ENCODE data around the gene PTPRT. TPM values are rescaled to one million over a fixed set of nuclear protein-coding genes. Genes with fewer than 3 reads are reported as not detected.

Gene PTPRT
- total RNA-seq, 2 experiments from 2014 or later = not detected

DNA sequence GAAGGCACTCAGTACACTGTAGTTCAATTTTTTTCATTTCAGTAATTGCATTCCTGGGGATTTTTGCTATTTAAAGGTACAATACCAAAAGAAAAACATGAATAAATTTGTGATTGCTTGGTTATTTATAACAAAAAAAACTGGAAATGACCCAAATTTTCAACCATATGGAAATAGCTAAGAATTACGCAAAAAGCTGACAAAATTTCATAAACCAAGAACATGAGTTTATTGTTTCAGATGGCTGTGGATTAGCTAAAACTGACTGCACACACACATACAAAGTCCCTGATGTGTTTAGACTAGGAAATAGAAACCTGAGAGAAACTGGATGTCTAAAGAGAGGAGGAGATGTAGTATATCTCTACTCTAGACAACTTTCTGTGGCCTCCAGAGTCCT, 853.1 kb downstream of the PTPRT start:
- Mint-ChIP-seq H3K27ac (no peak overlapping the region), H3K27me3 (ENCODE audit: low read depth) (no peaks in the 10 kb centered on the region), H3K9me3 (ENCODE audit: insufficient read depth) (no peaks in the 10 kb centered on the region), H3K4me1 (ENCODE audit: low read depth) (no peaks in the 10 kb centered on the region), H3K36me3 (ENCODE audit: low read depth) (no peaks in the 10 kb centered on the region), H3K4me3 (no peak overlapping the region)
- DNase-seq (no peak), ATAC-seq (no peak)
- ChIA-PET POLR2A (no interaction called here), CTCF (no interaction called here)

DNA sequence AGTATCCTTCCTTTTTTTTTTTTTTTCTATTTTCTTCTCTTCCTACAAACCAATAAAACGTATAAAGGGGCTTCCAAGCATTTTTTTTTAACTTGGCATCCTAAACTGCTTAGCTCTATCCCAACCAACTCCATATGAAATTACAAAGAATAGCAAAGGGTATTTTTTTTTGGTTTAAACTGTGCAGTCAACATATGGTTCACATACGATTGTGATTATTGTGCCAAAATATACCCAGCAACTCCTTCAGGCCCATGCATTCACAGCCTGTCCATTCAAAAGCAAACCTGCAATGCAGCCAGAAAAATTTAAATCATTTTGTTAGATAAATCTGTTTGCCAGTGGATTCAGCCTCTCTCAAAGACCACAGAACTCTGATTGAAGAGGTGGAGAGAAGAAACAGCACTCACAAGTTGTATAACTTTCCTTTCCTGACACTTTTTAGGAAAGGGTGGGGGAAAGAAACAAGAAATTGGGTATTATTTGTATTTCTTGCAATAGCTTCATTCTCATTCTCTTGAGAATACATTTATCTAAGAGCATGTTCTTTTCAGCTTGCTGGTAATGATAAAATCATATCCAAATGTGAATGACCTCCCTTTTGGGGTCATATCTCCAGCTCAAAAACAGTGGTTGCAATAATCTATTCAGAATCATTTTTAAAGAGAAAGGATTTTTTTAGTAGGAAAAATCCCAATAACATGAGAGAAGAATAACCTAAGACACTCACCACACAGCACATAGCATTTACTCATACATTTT, 870.3 kb downstream of the PTPRT start:
- no peak overlapping the region for H3K27ac Mint-ChIP-seq
- no peak for ATAC-seq
- H3K27me3 Mint-ChIP-seq (ENCODE audit: low read depth) = no peaks in the 10 kb centered on the region
- no peaks in the 10 kb centered on the region for H3K9me3 Mint-ChIP-seq (ENCODE audit: insufficient read depth)
- ChIA-PET CTCF (no interaction called here), POLR2A (no interaction called here)
- H3K4me1 Mint-ChIP-seq (ENCODE audit: low read depth) = no peaks in the 10 kb centered on the region
- DNase-seq = no peak
- H3K36me3 Mint-ChIP-seq (ENCODE audit: low read depth) = no peaks in the 10 kb centered on the region
- H3K4me3 Mint-ChIP-seq = no peak overlapping the region

DNA sequence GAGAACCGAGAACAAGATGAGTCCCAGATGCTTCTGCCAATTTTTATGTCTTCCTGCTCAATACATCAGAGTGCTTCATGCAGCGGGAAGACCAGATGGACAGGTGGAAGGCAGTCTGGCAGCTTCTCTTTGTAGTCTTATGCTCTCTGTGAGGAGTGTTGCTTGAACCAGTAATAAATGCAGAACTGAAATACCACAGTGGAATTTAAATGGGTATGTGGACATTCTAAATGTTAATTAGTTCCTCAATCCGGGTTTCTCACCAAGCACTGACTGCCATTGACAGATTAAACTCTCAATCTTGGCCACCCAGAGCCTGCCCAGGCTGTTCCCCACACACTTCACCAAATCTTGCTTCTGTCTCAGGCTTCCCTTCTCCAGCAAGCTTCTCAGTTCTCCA, 876.0 kb downstream of the PTPRT start:
- H3K4me3 Mint-ChIP-seq = no peak overlapping the region
- H3K9me3 Mint-ChIP-seq (ENCODE audit: insufficient read depth) = no peaks in the 10 kb centered on the region
- H3K27me3 Mint-ChIP-seq (ENCODE audit: low read depth) = no peaks in the 10 kb centered on the region
- POLR2A ChIA-PET = no interaction called here
- H3K27ac Mint-ChIP-seq = no peak overlapping the region
- DNase-seq (no peak), ATAC-seq (no peak)
- CTCF ChIA-PET = no interaction called here
- H3K4me1 Mint-ChIP-seq (ENCODE audit: low read depth) = no peaks in the 10 kb centered on the region
- H3K36me3 Mint-ChIP-seq (ENCODE audit: low read depth) = no peaks in the 10 kb centered on the region

DNA sequence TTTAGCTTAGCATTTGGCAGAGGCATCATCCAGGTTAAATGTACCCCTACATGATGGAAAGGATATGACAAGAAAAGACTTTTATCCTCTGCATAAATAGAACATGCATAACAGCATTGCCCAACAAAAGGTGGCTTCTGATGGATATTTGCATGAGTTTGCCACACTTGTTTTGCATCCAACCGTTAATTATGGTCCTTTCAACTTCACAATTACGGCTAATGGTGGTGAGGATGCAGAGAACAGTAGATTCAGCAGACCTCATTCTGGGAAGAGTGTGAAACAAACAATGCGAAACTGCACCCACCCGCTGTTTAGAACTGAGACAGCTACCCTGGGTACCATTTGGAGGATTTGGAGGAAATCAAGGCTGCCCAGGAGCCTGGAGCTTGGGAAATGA, 880.7 kb downstream of the PTPRT start:
- no peaks in the 10 kb centered on the region for H3K27me3 Mint-ChIP-seq (ENCODE audit: low read depth)
- H3K27ac Mint-ChIP-seq = no peak overlapping the region
- H3K9me3 Mint-ChIP-seq (ENCODE audit: insufficient read depth) = no peaks in the 10 kb centered on the region
- H3K4me3 Mint-ChIP-seq = no peak overlapping the region
- CTCF ChIA-PET = no interaction called here
- POLR2A ChIA-PET = no interaction called here
- no peaks in the 10 kb centered on the region for H3K36me3 Mint-ChIP-seq (ENCODE audit: low read depth)
- no peaks in the 10 kb centered on the region for H3K4me1 Mint-ChIP-seq (ENCODE audit: low read depth)
- ATAC-seq (no peak), DNase-seq (no peak)

DNA sequence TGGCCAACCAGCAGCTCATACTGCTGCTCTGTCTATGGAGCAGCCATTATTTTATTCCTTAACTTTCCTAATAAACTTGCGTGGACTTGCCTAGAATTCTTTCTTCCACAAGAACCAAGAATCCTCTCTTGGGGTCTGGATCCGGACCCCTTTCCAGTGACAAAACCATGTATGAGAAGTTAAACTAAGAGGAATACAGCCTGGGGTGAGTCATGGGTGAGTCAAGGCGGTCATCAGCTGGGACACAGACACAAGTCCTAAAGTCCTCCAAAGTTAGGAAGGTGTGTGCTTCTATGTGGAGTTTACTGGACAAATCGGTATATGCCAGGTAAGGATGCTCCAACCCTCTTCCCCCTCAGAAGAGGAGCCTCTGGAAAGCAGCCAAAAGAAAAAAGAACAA, 881.5 kb downstream of the PTPRT start:
- CTCF ChIA-PET = no interaction called here
- DNase-seq (no peak), ATAC-seq (no peak)
- H3K4me1 Mint-ChIP-seq (ENCODE audit: low read depth) = no peaks in the 10 kb centered on the region
- H3K4me3 Mint-ChIP-seq = no peak overlapping the region
- H3K9me3 Mint-ChIP-seq (ENCODE audit: insufficient read depth) = no peaks in the 10 kb centered on the region
- H3K36me3 Mint-ChIP-seq (ENCODE audit: low read depth) = no peaks in the 10 kb centered on the region
- POLR2A ChIA-PET = no interaction called here
- no peak overlapping the region for H3K27ac Mint-ChIP-seq
- no peaks in the 10 kb centered on the region for H3K27me3 Mint-ChIP-seq (ENCODE audit: low read depth)

DNA sequence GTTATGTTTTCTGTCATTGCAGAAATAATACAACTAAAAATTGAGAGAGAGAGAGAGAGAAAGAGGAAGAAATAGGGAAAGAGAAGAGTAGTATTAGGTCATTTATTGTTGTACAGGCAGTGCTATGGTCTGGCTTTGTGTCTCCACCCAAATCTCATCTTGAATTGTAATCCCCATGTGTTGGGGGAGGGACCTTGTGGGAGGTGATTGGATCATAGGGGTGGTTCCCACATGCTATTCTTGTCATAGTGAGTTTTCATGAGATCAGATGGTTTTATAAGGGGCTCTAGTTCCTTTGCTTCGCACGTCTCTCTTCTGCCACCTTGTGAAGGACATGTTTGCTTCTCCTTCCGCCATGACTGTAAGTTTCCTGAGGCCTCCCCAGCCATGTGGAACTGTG, 894.1 kb downstream of the PTPRT start:
- POLR2A ChIA-PET = no interaction called here
- no peaks in the 10 kb centered on the region for H3K4me1 Mint-ChIP-seq (ENCODE audit: low read depth)
- no peaks in the 10 kb centered on the region for H3K27me3 Mint-ChIP-seq (ENCODE audit: low read depth)
- H3K9me3 Mint-ChIP-seq (ENCODE audit: insufficient read depth) = no peaks in the 10 kb centered on the region
- no peak overlapping the region for H3K27ac Mint-ChIP-seq
- H3K4me3 Mint-ChIP-seq = no peak overlapping the region
- no peaks in the 10 kb centered on the region for H3K36me3 Mint-ChIP-seq (ENCODE audit: low read depth)
- ATAC-seq (no peak), DNase-seq (no peak)
- CTCF ChIA-PET = no interaction called here

DNA sequence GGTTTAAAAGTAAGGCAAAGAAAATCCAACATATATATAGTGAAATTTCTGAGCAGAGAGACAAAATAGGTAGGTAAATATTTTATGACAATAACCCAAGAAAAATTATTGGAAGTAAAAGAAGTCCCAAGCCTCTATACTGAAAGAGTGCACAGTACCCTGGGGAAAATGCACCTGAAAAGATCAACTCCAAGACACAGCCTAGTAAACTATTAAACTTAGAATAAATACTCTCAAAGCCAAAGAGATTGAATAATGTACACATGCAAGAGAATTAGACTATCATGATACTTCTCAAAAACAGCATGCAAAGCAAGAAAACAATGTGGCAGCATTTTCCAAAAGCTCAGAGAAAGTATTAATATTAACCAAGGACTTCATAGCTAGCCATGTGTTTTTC, 894.7 kb downstream of the PTPRT start:
- H3K4me1 Mint-ChIP-seq (ENCODE audit: low read depth) = no peaks in the 10 kb centered on the region
- no peaks in the 10 kb centered on the region for H3K27me3 Mint-ChIP-seq (ENCODE audit: low read depth)
- ChIA-PET POLR2A (no interaction called here), CTCF (no interaction called here)
- no peak for ATAC-seq
- no peak overlapping the region for H3K4me3 Mint-ChIP-seq
- no peaks in the 10 kb centered on the region for H3K36me3 Mint-ChIP-seq (ENCODE audit: low read depth)
- H3K27ac Mint-ChIP-seq = no peak overlapping the region
- DNase-seq = no peak
- no peaks in the 10 kb centered on the region for H3K9me3 Mint-ChIP-seq (ENCODE audit: insufficient read depth)

DNA sequence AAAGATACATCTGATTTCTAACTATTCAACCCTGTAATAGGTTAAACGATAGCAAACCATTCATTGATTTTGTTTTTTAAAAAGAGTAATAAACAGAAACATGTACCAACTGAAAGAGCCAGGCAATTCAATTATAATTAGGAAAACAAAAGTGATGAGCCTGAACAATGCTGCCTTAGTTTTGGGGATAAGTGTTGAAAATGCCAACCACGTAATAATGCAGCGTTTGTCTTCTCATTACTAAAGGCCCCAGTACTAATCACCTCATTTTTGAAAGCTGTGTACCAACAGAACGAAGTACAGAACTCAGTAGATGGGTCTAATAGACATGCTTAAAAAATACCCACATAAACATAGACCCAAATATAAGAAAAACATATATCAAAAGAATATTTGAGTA, 907.9 kb downstream of the PTPRT start:
- DNase-seq (no peak), ATAC-seq (no peak)
- Mint-ChIP-seq H3K9me3 (ENCODE audit: insufficient read depth) (no peaks in the 10 kb centered on the region), H3K4me1 (ENCODE audit: low read depth) (no peaks in the 10 kb centered on the region), H3K36me3 (ENCODE audit: low read depth) (no peaks in the 10 kb centered on the region), H3K27me3 (ENCODE audit: low read depth) (no peaks in the 10 kb centered on the region), H3K27ac (no peak overlapping the region), H3K4me3 (no peak overlapping the region)
- ChIA-PET POLR2A (no interaction called here), CTCF (no interaction called here)

DNA sequence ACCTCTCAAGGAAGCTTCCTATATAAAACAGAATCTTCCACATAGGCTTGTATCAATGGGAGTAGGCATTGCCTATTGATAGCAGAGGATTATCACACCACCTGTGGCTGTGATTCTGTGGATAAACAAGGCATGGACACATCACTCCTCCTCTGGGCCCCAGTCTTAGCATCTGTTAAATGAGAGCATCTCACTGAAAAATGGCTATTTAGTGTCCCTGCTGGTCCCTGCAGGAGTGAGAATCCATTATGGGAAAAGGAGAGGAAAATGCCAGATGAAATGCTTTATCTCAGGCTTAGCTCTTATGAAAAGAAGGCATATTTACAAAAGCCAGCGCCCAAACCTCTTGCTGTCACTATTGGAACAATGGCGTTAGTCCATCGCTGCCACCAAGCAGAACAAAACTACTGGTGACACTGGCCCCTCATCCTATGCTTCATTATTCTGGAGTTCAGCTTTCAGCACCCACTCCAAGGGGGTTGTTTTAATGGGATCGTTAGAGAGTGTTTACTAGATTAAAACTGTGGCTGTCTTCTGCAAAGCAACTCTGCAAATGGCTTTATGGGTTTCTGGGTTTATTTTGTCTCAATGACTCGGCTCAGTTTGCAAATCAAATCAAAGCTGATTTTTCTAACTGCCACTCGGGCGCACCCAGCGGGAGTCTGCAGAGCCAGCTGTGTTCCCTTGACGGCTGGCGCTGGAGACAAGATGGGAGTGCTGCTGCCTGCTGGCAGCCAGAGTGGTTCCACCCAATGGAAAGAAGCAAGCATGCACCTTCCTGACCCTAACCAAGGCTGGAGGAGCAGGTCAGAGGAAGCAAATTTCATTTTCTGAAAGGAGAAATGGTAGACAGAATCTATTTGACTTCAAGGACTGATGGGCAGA, 912.7 kb downstream of the PTPRT start:
- POLR2A ChIA-PET = no interaction called here

DNA sequence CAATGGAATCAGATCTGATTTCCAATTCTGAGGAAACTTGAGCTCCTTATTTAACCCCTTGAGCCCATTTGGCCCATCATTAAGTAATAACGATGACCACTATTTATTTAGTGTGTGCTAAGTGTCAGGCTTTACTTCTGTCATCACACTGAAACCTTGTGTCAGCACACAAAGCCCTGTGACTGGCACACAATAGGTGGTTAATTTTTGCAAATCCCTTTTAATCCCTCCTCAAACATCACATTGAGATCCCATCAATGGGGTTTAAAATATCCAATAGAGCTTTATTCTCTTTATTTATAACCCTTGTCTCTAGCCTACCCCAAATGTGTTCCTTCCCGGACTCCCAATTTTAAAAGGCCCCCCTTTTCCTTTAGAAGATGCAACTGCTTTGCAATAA, 914.7 kb downstream of the PTPRT start:
- Mint-ChIP-seq H3K27me3 (ENCODE audit: low read depth) (no peaks in the 10 kb centered on the region), H3K4me1 (ENCODE audit: low read depth) (no peaks in the 10 kb centered on the region), H3K27ac (no peak overlapping the region), H3K36me3 (ENCODE audit: low read depth) (no peaks in the 10 kb centered on the region), H3K4me3 (no peak overlapping the region), H3K9me3 (ENCODE audit: insufficient read depth) (no peaks in the 10 kb centered on the region)
- no peak for DNase-seq
- no peak for ATAC-seq
- POLR2A ChIA-PET = no interaction called here
- CTCF ChIA-PET = no interaction called here

More for the DNA sequence above, 912.7 kb downstream of the PTPRT start:
- Mint-ChIP-seq H3K27ac (no peak overlapping the region), H3K4me1 (ENCODE audit: low read depth) (no peaks in the 10 kb centered on the region), H3K27me3 (ENCODE audit: low read depth) (no peaks in the 10 kb centered on the region), H3K9me3 (ENCODE audit: insufficient read depth) (no peaks in the 10 kb centered on the region), H3K36me3 (ENCODE audit: low read depth) (no peaks in the 10 kb centered on the region), H3K4me3 (no peak overlapping the region)
- no peak for DNase-seq
- no peak for ATAC-seq
- CTCF ChIA-PET = no interaction called here

DNA sequence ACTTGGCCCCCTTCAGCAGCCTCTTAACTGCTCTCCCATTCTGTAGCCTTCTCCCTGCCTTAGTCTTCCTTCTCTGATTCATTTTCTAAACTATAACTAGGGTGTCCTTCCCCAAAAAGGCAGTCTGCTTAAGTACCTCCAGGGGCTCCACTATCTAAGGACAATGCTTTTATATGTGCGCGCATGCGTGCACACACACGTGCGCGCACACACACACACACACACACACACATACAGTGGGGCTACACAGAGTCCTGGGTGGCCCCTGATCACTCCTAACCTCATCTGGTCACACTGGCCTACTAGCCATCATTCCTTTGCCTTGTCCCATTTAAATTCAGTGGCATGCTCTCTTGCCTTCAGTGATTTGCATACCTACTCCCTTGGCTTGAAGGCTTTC, 917.2 kb downstream of the PTPRT start:
- DNase-seq (no peak), ATAC-seq (no peak)
- no peaks in the 10 kb centered on the region for H3K9me3 Mint-ChIP-seq (ENCODE audit: insufficient read depth)
- H3K4me3 Mint-ChIP-seq = no peak overlapping the region
- H3K4me1 Mint-ChIP-seq (ENCODE audit: low read depth) = no peaks in the 10 kb centered on the region
- no peaks in the 10 kb centered on the region for H3K36me3 Mint-ChIP-seq (ENCODE audit: low read depth)
- CTCF ChIA-PET = no interaction called here
- no peaks in the 10 kb centered on the region for H3K27me3 Mint-ChIP-seq (ENCODE audit: low read depth)
- no peak overlapping the region for H3K27ac Mint-ChIP-seq
- POLR2A ChIA-PET = no interaction called here

DNA sequence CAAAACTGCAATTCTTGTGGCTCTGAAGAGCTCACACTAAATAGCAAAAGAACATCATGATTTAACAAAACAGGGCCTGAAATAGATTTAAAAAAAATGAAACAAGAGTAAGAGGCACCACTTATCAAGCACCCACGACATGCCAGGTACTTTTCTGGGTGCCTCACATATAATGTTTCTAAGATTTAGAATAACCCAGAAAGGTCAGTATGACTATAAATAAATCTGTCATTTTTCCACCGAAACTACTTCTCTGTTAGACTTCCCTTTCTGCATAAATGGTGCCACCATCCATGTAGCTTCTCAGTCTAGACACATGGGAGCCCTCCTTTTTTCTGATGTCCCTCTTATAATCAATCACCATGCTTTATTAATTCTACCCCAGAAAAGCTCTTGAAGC, 919.2 kb downstream of the PTPRT start:
- ATAC-seq (no peak), DNase-seq (no peak)
- no peak overlapping the region for H3K27ac Mint-ChIP-seq
- no peaks in the 10 kb centered on the region for H3K4me1 Mint-ChIP-seq (ENCODE audit: low read depth)
- no peaks in the 10 kb centered on the region for H3K36me3 Mint-ChIP-seq (ENCODE audit: low read depth)
- CTCF ChIA-PET = no interaction called here
- no peak overlapping the region for H3K4me3 Mint-ChIP-seq
- H3K27me3 Mint-ChIP-seq (ENCODE audit: low read depth) = no peaks in the 10 kb centered on the region
- POLR2A ChIA-PET = no interaction called here
- no peaks in the 10 kb centered on the region for H3K9me3 Mint-ChIP-seq (ENCODE audit: insufficient read depth)

Measured in activated CD8-positive, alpha-beta T cell treated with anti-CD3 and anti-CD28 coated beads, Interleukin-2, amount 10 ng/mL, durations not matched to agents 7 days and 5 days (primary cell).